HepG2 (cell line): ENCODE measurements around the gene NBEAL2. TPM values are rescaled to one million over a fixed set of nuclear protein-coding genes. Genes with fewer than 3 reads are reported as not detected.
A peak's percentile ranks its signal among the peaks of the same experiment; 100 is the strongest.

ENCODE experiments used
- ELF1 ChIP-seq: sonication (generic); formaldehyde crosslinking; IDR thresholded peaks from 2 replicates; pipeline ENCODE4 v1.4.0; 2020; ENCODE audit warnings: missing genetic modification reagents
- FOSL2 ChIP-seq: sonication (generic); formaldehyde crosslinking; IDR thresholded peaks from 2 replicates; pipeline ENCODE4 v1.4.0; 2020; ENCODE audit warnings: missing genetic modification reagents
- KDM6A ChIP-seq: IDR thresholded peaks from 2 replicates; pipeline ENCODE4 v1.6.1; 2016; ENCODE audit warnings: low read depth
- LCORL ChIP-seq, 2 experiments: fragments of 450-650 bp in 1 of 2; sonication (generic) in 1 of 2; formaldehyde crosslinking in 1 of 2; IDR thresholded peaks; 2 replicates each; pipeline versions ENCODE4 v1.5.0 to v1.6.1; 2017 to 2020; ENCODE audit warnings: antibody characterized with exemption in 1 of 2, missing genetic modification reagents in 1 of 2
- MYNN ChIP-seq: sonication (generic); formaldehyde crosslinking; IDR thresholded peaks from 2 replicates; pipeline ENCODE4 v1.4.0; 2020; ENCODE audit warnings: mild to moderate bottlenecking, low read depth, missing genetic modification reagents
- NFATC3 ChIP-seq: sonication (generic); formaldehyde crosslinking; IDR thresholded peaks from 2 replicates; pipeline ENCODE4 v1.5.1; 2020; ENCODE audit warnings: mild to moderate bottlenecking, missing genetic modification reagents
- PHF21A ChIP-seq: sonication (generic); formaldehyde crosslinking; IDR thresholded peaks from 2 replicates; pipeline ENCODE4 v1.5.0; 2020; ENCODE audit warnings: mild to moderate bottlenecking, missing genetic modification reagents
- SOX13 ChIP-seq, 3 experiments: fragments of 450-650 bp in 1 of 3; sonication (generic) in 1 of 3; formaldehyde crosslinking in 1 of 3; IDR thresholded peaks in 2 of 3; conservative IDR thresholded peaks in 1 of 3; 2 replicates each; pipeline versions ENCODE4 v1.5.0 to v1.6.1; 2016 to 2020; ENCODE audit warnings: antibody characterized with exemption in 1 of 3, mild to moderate bottlenecking in 1 of 3, missing compliant biosample characterization in 1 of 3, missing genetic modification reagents in 1 of 3, moderate library complexity in 1 of 3
- TBL1XR1 ChIP-seq: fragments of 150-350 bp; IDR thresholded peaks from 2 replicates; pipeline ENCODE4 v1.6.1; 2014; ENCODE audit warnings: borderline replicate concordance, low read length; ENCODE audit not compliant: partially characterized antibody
- TBP ChIP-seq: sonication (generic); formaldehyde crosslinking; IDR thresholded peaks from 2 replicates; pipeline ENCODE4 v1.5.0; 2020; ENCODE audit warnings: missing genetic modification reagents
- ZBTB7A ChIP-seq: sonication (generic); formaldehyde crosslinking; IDR thresholded peaks from 2 replicates; pipeline ENCODE4 v1.8.0; 2022; ENCODE audit warnings: mild to moderate bottlenecking, missing genetic modification reagents
- ZBTB8A ChIP-seq: sonication (generic); formaldehyde crosslinking; IDR thresholded peaks from 2 replicates; pipeline ENCODE4 v1.4.0; 2020; ENCODE audit warnings: mild to moderate bottlenecking, low read depth, missing genetic modification reagents, borderline replicate concordance
- ZNF10 ChIP-seq: sonication (generic); formaldehyde crosslinking; IDR thresholded peaks from 2 replicates; pipeline ENCODE4 v1.4.0; 2020; ENCODE audit warnings: mild to moderate bottlenecking, low read depth, missing genetic modification reagents, borderline replicate concordance
- ZNF768 ChIP-seq: sonication (generic); formaldehyde crosslinking; IDR thresholded peaks from 2 replicates; pipeline ENCODE4 v1.4.0; 2020; ENCODE audit warnings: missing genetic modification reagents
- ZNF83 ChIP-seq: sonication (generic); formaldehyde crosslinking; IDR thresholded peaks from 2 replicates; pipeline ENCODE4 v1.4.0; 2020; ENCODE audit warnings: missing genetic modification reagents, mild to moderate bottlenecking, borderline replicate concordance
- polyA plus RNA-seq, 8 experiments: library from polyadenylated mRNA; depleted of rRNA in 3 of 8; stranded (reverse) in 7 of 8; unstranded in 1 of 8; fragments of >200 nt; fragmentation: Illumina TruSeq in 4 of 8; extraction: Trizol in 4 of 8; gene quantifications; 2 replicates each; pipeline versions ENCODE4 v1.2.1 to v1.2.3, GENCODE V29; 2011 to 2016; ENCODE audit warnings: low read depth in 4 of 8, missing spikeins in 1 of 8, mixed read lengths in 1 of 8; ENCODE audit not compliant: insufficient read depth in 1 of 8
- total RNA-seq, 5 experiments: library from RNA; depleted of rRNA; stranded (reverse); fragments of >200 nt; fragmentation: Illumina TruSeq; extraction: Trizol; gene quantifications; 2 replicates each; pipeline ENCODE4 v1.2.3, GENCODE V29; 2016; ENCODE audit warnings: low read depth in 1 of 5
- TF ChIP-seq, protein P1 (sequence below): sonication (generic); formaldehyde crosslinking; conservative IDR thresholded peaks from 2 replicates; pipeline ENCODE4 v1.4.0; 2020; ENCODE audit warnings: mild to moderate bottlenecking, missing genetic modification reagents, moderate library complexity
- TF ChIP-seq, protein P2 (sequence below): IDR thresholded peaks from 2 replicates; pipeline ENCODE4 v1.6.1; 2016
- TF ChIP-seq, protein P3 (sequence below): sonication (generic); formaldehyde crosslinking; IDR thresholded peaks from 2 replicates; pipeline ENCODE4 v1.4.0; 2020; ENCODE audit warnings: missing genetic modification reagents

NBEAL2 gene
- total and polyA plus RNA-seq, 2 of the 13 experiments (the other 11 are each of a cell fraction or from before 2014, with no cell fraction given), result 9.7 to 12.4 TPM

DNA sequence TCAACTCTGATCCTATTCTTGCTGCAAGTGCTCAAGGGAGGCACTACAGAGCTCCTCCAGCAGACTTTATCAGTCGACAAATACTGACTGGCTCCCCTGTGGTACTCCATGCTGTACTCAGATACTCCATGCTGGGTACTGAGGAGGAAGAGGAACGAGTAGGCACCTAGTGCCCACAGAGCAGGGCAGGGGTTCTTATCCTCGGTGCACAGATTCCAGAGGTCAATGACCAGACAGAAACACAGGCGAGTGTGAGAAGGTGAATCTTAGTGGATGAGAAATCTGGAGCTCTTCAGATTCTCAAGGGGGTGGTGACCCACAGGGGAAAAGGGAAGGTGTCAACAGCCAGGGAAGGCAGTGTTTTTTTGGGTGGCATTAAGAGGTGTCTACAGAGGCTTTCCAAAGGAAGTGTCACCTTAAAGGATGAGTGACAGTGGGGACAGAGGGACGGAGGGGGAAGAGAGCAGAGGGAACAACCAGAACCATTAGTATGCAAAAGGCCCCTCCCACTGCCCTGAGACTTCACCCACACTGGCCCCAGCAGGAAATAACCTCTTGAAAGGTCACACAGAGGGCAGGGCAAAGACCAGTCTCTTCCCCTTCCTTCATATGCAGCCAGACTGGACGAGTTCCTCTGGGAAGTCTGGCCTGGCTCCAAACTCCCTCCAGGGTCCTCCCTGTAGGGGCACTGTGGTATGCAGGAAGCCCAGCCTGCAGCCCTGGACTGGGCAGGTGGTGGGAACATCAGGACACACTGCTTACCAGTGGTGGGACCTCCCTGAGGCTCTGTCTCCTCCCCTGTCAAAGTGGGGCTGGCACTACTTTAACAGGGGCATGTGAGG is 30.4 kb upstream of the NBEAL2 start (continued):
- TF ChIP-seq FOSL2 (CRISPR knock-in tag), result peak; percentile 20; the same call in 1 of the 2 replicates
- TF ChIP-seq, protein P1, sequence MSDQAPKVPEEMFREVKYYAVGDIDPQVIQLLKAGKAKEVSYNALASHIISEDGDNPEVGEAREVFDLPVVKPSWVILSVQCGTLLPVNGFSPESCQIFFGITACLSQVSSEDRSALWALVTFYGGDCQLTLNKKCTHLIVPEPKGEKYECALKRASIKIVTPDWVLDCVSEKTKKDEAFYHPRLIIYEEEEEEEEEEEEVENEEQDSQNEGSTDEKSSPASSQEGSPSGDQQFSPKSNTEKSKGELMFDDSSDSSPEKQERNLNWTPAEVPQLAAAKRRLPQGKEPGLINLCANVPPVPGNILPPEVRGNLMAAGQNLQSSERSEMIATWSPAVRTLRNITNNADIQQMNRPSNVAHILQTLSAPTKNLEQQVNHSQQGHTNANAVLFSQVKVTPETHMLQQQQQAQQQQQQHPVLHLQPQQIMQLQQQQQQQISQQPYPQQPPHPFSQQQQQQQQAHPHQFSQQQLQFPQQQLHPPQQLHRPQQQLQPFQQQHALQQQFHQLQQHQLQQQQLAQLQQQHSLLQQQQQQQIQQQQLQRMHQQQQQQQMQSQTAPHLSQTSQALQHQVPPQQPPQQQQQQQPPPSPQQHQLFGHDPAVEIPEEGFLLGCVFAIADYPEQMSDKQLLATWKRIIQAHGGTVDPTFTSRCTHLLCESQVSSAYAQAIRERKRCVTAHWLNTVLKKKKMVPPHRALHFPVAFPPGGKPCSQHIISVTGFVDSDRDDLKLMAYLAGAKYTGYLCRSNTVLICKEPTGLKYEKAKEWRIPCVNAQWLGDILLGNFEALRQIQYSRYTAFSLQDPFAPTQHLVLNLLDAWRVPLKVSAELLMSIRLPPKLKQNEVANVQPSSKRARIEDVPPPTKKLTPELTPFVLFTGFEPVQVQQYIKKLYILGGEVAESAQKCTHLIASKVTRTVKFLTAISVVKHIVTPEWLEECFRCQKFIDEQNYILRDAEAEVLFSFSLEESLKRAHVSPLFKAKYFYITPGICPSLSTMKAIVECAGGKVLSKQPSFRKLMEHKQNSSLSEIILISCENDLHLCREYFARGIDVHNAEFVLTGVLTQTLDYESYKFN (CRISPR knock-in tag), result peak; percentile 65
- no peak for TF ChIP-seq KDM6A (CRISPR knock-in tag)
- no peak for TF ChIP-seq ZNF83 (CRISPR knock-in tag)
- TF ChIP-seq, protein P2, sequence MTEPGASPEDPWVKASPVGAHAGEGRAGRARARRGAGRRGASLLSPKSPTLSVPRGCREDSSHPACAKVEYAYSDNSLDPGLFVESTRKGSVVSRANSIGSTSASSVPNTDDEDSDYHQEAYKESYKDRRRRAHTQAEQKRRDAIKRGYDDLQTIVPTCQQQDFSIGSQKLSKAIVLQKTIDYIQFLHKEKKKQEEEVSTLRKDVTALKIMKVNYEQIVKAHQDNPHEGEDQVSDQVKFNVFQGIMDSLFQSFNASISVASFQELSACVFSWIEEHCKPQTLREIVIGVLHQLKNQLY (CRISPR knock-in tag), result no peak
- no peak for TF ChIP-seq TBP (CRISPR knock-in tag)
- TF ChIP-seq ZNF10 (CRISPR knock-in tag), result no peak
- TF ChIP-seq ELF1 (CRISPR knock-in tag), result no peak
- TF ChIP-seq PHF21A (CRISPR knock-in tag), result no peak
- peak; percentile 52; the same call in 1 of the 2 replicates for TF ChIP-seq ZBTB7A (CRISPR knock-in tag)
- no peak for TF ChIP-seq NFATC3 (CRISPR knock-in tag)
- TF ChIP-seq LCORL (IDR thresholded peaks at IDR 0.05), result no peak
- TF ChIP-seq LCORL (CRISPR knock-in tag; IDR thresholded peaks at IDR 0.05), result peak; percentile 48; the same call in 1 of the 2 replicates
- TF ChIP-seq ZBTB8A (CRISPR knock-in tag), result no peak
- no peak for TF ChIP-seq TBL1XR1
- TF ChIP-seq, protein P3, sequence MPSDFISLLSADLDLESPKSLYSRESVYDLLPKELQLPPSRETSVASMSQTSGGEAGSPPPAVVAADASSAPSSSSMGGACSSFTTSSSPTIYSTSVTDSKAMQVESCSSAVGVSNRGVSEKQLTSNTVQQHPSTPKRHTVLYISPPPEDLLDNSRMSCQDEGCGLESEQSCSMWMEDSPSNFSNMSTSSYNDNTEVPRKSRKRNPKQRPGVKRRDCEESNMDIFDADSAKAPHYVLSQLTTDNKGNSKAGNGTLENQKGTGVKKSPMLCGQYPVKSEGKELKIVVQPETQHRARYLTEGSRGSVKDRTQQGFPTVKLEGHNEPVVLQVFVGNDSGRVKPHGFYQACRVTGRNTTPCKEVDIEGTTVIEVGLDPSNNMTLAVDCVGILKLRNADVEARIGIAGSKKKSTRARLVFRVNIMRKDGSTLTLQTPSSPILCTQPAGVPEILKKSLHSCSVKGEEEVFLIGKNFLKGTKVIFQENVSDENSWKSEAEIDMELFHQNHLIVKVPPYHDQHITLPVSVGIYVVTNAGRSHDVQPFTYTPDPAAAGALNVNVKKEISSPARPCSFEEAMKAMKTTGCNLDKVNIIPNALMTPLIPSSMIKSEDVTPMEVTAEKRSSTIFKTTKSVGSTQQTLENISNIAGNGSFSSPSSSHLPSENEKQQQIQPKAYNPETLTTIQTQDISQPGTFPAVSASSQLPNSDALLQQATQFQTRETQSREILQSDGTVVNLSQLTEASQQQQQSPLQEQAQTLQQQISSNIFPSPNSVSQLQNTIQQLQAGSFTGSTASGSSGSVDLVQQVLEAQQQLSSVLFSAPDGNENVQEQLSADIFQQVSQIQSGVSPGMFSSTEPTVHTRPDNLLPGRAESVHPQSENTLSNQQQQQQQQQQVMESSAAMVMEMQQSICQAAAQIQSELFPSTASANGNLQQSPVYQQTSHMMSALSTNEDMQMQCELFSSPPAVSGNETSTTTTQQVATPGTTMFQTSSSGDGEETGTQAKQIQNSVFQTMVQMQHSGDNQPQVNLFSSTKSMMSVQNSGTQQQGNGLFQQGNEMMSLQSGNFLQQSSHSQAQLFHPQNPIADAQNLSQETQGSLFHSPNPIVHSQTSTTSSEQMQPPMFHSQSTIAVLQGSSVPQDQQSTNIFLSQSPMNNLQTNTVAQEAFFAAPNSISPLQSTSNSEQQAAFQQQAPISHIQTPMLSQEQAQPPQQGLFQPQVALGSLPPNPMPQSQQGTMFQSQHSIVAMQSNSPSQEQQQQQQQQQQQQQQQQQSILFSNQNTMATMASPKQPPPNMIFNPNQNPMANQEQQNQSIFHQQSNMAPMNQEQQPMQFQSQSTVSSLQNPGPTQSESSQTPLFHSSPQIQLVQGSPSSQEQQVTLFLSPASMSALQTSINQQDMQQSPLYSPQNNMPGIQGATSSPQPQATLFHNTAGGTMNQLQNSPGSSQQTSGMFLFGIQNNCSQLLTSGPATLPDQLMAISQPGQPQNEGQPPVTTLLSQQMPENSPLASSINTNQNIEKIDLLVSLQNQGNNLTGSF (CRISPR knock-in tag), result no peak
- TF ChIP-seq MYNN (CRISPR knock-in tag), result no peak
- no peak for TF ChIP-seq ZNF768 (CRISPR knock-in tag)
- TF ChIP-seq SOX13 (IDR thresholded peaks at IDR 0.05), result no peak
- TF ChIP-seq SOX13 (CRISPR knock-in tag; conservative IDR thresholded peaks at IDR 0.05 in 1 of 2, IDR thresholded peaks at IDR 0.05 in 1 of 2), result peak in 1 of 2 experiments; percentile 56; a peak in 1 of 4 replicates
